B cell (primary cell): Measurements from ENCODE around the gene CALM3. TPM values are rescaled to one million over a fixed set of nuclear protein-coding genes. Genes with fewer than 3 reads are reported as not detected.

Experiments used
- ATAC-seq: fragments of 200-7000 bp; cut with Tn5 transposase; one replicate; pipeline ENCODE4 v1.10.0; 2021; ENCODE audit warnings: low read depth, mild to moderate bottlenecking, moderate number of reproducible peaks, moderate library complexity
- CTCF ChIA-PET: fragments of 350-600 bp; sonication (Branson Sonifier 250); formaldehyde crosslinking; loops from one replicate; lab custom pipeline; 2021; ENCODE audit warnings: antibody characterized with exemption, inconsistent platforms; lab: Charles Lee
- POLR2A ChIA-PET: fragments of 350-600 bp; sonication (Branson Sonifier 250); formaldehyde crosslinking; loops from one replicate; lab custom pipeline; 2021; ENCODE audit warnings: antibody characterized with exemption; lab: Charles Lee
- DNase-seq: peaks from one replicate; pipeline ENCODE4 v3.0.0; 2013
- H2AFZ ChIP-seq: 2 replicates; pipeline ENCODE4 v1.6.1; 2012; ENCODE audit warnings: mild to moderate bottlenecking, low read depth, low read length; ENCODE audit not compliant: insufficient read depth, poor library complexity, severe bottlenecking
- H3K27ac ChIP-seq, 2 donors: 1 replicate in 1 of 2; 2 replicates in 1 of 2; pipeline ENCODE4 v1.5.1; 2012 to 2013; ENCODE audit warnings: low read length in 2 of 2, mild to moderate bottlenecking in 2 of 2, moderate library complexity in 1 of 2
- H3K27me3 ChIP-seq, 4 experiments: fragments of 200-600 bp in 1 of 4; sonication (generic) in 1 of 4; replicated peaks in 1 of 4; 1 replicate in 2 of 4; 2 replicates in 2 of 4; pipeline versions ENCODE4 v1.6.1 to v1.7.0; 2013 to 2016; ENCODE audit warnings: low read length in 3 of 4, mild to moderate bottlenecking in 2 of 4, mixed read lengths in 1 of 4, moderate library complexity in 1 of 4; ENCODE audit not compliant: insufficient read depth in 4 of 4, control insufficient read depth in 3 of 4; ENCODE audit errors: control extremely low read depth in 1 of 4
- H3K36me3 ChIP-seq, 2 experiments: replicated peaks in 1 of 2; 1 replicate in 1 of 2; 2 replicates in 1 of 2; pipeline versions ENCODE4 v1.6.1 to v1.7.1; 2013; ENCODE audit warnings: low read length in 1 of 2; ENCODE audit not compliant: insufficient read depth in 2 of 2, control insufficient read depth in 1 of 2; ENCODE audit errors: control extremely low read depth in 1 of 2, extremely low read depth in 1 of 2
- H3K4me1 ChIP-seq, 2 donors: fragments of 200-600 bp in 1 of 2; sonication (generic) in 1 of 2; 1 replicate in 1 of 2; 2 replicates in 1 of 2; pipeline versions ENCODE4 v1.5.1 to v1.6.1; 2013 to 2017; ENCODE audit warnings: low read length in 2 of 2; ENCODE audit not compliant: control insufficient read depth in 2 of 2, insufficient read depth in 2 of 2
- H3K4me2 ChIP-seq: replicated peaks from 2 replicates; pipeline ENCODE3; 2012; ENCODE audit warnings: mild to moderate bottlenecking, low read depth, low read length; ENCODE audit not compliant: poor library complexity, severe bottlenecking
- H3K4me3 ChIP-seq, 5 experiments: fragments of 200-600 bp in 1 of 5; sonication (generic) in 1 of 5; 1 replicate in 3 of 5; 2 replicates in 2 of 5; pipeline versions ENCODE4 v1.5.1 to v1.7.0; 2011 to 2016; ENCODE audit warnings: low read length in 4 of 5, mild to moderate bottlenecking in 4 of 5, low read depth in 2 of 5, control low read depth in 1 of 5, moderate library complexity in 1 of 5; ENCODE audit not compliant: insufficient read depth in 1 of 5; ENCODE audit errors: control extremely low read depth in 1 of 5, extremely low read depth in 1 of 5
- H3K79me2 ChIP-seq: fragments of 200-600 bp; sonication (generic); one replicate; pipeline ENCODE4 v1.6.0; 2016; ENCODE audit warnings: low read length; ENCODE audit not compliant: control insufficient read depth, insufficient read depth
- H3K9ac ChIP-seq: fragments of 200-600 bp; sonication (generic); 2 replicates; pipeline ENCODE4 v1.6.1; 2017; ENCODE audit warnings: mild to moderate bottlenecking, low read length, moderate library complexity
- H3K9me3 ChIP-seq, 3 donors: one replicate each; pipeline versions ENCODE4 v1.6.1 to v1.7.1; 2013; ENCODE audit warnings: low read length in 2 of 3; ENCODE audit not compliant: control insufficient read depth in 2 of 3, insufficient read depth in 1 of 3; ENCODE audit errors: control extremely low read depth in 1 of 3
- H4K20me1 ChIP-seq: 2 replicates; pipeline ENCODE4 v1.6.0; 2012; ENCODE audit warnings: mild to moderate bottlenecking, low read length; ENCODE audit not compliant: insufficient read depth, control insufficient read depth, poor library complexity, severe bottlenecking
- H3K27ac Mint-ChIP-seq: one replicate; pipeline ENCODE4 v1.8.0; 2021; ENCODE audit warnings: mixed read lengths
- H3K27me3 Mint-ChIP-seq: one replicate; pipeline ENCODE4 v1.8.0; 2021; ENCODE audit warnings: mixed read lengths
- H3K4me1 Mint-ChIP-seq: one replicate; pipeline ENCODE4 v1.8.0; 2021; ENCODE audit warnings: mixed read lengths
- H3K4me3 Mint-ChIP-seq: one replicate; pipeline ENCODE4 v1.8.0; 2021; ENCODE audit warnings: mixed read lengths
- H3K9me3 Mint-ChIP-seq: one replicate; pipeline ENCODE4 v1.8.0; 2022; ENCODE audit warnings: mixed read lengths; ENCODE audit not compliant: insufficient read depth
- CTCF ChIP-seq: fragments of 200-600 bp; IDR thresholded peaks from one replicate; pipeline ENCODE4 v1.8.0; 2022; ENCODE audit warnings: antibody characterized with exemption, mild to moderate bottlenecking
- EZH2 ChIP-seq: IDR thresholded peaks from 2 replicates; pipeline ENCODE4 v1.6.1; 2012; ENCODE audit warnings: borderline replicate concordance, low read depth, mild to moderate bottlenecking, moderate library complexity, low read length; ENCODE audit not compliant: insufficient read depth, poor library complexity, severe bottlenecking
- WGBS: methylation state at CpG from one replicate; pipeline ENCODE4 v1.1.5; 2013; ENCODE audit warnings: missing lambda C conversion rate; ENCODE audit not compliant: insufficient coverage; 5-methylcytosine and 5-hydroxymethylcytosine counted together
- intact Hi-C: fragments of 100-400 bp; cut with micrococcal nuclease; formaldehyde crosslinking; loops from one replicate; pipeline ENCODE4 v1.10.0; 2022
- polyA plus RNA-seq: library from polyadenylated mRNA; depleted of rRNA; stranded (reverse); fragments of >200 nt; gene quantifications from 2 replicates; pipeline ENCODE4 v1.2.3, GENCODE V29; 2012
- total RNA-seq, 2 donors: library from RNA; stranded (reverse); fragments of 120-200 nt in 1 of 2; gene quantifications; 1 replicate in 1 of 2; 2 replicates in 1 of 2; pipeline versions ENCODE4 v1.2.3 to v1.2.4, GENCODE V29; 2013 to 2022

Gene CALM3
- total and polyA plus RNA-seq, 2 donors (not counting 1 experiment from before 2014, with no cell fraction given), result 99.0 to 99.3 TPM

- DNase-seq (no peak), ATAC-seq (no peak)
- H4K20me1 ChIP-seq, result no peaks in the 10 kb centered on the region
- H3K9me3 ChIP-seq, result peaks cover 0 to 26% (median 14%) of the 10 kb centered on the region in 3 donors
- no peaks in the 10 kb centered on the region for H3K36me3 ChIP-seq
- TF ChIP-seq EZH2, result no peak
- no peak for TF ChIP-seq CTCF
- no peak overlapping the region for H3K9ac ChIP-seq
- no peak overlapping the region for H3K27ac ChIP-seq
- no peak overlapping the region for H3K4me3 ChIP-seq
- H3K4me1 ChIP-seq, result peaks cover 6 to 8% of the 10 kb centered on the region in 2 donors
- no peak overlapping the region for H3K4me3 Mint-ChIP-seq
- H2AFZ ChIP-seq, result no peak overlapping the region
- no peak overlapping the region for H3K4me2 ChIP-seq
- 29% methylated on average over 144 of the region's 144 CpGs for WGBS
- H3K79me2 ChIP-seq, result no peaks in the 10 kb centered on the region
- POLR2A ChIA-PET, result no interaction called here
- no peak overlapping the region for H3K27ac Mint-ChIP-seq
- peaks cover 0 to 61% (median 24%) of the 10 kb centered on the region in 4 experiments for H3K27me3 ChIP-seq
- intact Hi-C loops, result no loop called here
- H3K4me1 Mint-ChIP-seq, result peaks cover 8% of the 10 kb centered on the region
- CTCF ChIA-PET, result no interaction called here
- peaks cover 57% of the 10 kb centered on the region for H3K27me3 Mint-ChIP-seq
- no peaks in the 10 kb centered on the region for H3K9me3 Mint-ChIP-seq
Observed at GRCh38 chr19:46648961-46649960, 48.1 kb downstream of the CALM3 start.

GRCh38 chr19:46650445-46650844 lies 49.3 kb downstream of the CALM3 start:
- Histone ChIP-seq H3K9me3 (peaks cover 0 to 26% (median 14%) of the 10 kb centered on the region in 3 donors), H4K20me1 (no peaks in the 10 kb centered on the region), H3K4me2 (no peak overlapping the region), H3K27me3 (peaks cover 0 to 58% (median 24%) of the 10 kb centered on the region in 4 experiments), H3K79me2 (no peaks in the 10 kb centered on the region), H3K4me3 (no peak overlapping the region), H3K36me3 (no peaks in the 10 kb centered on the region), H3K9ac (no peak overlapping the region), H3K4me1 (peaks cover 8 to 9% of the 10 kb centered on the region in 2 donors), H2AFZ (no peak overlapping the region), H3K27ac (no peak overlapping the region)
- TF ChIP-seq CTCF (no peak), EZH2 (no peak)
- 98% methylated on average over 4 of the region's 7 CpGs for WGBS
- H3K9me3 Mint-ChIP-seq, result no peaks in the 10 kb centered on the region
- H3K4me3 Mint-ChIP-seq, result no peak overlapping the region
- no peak overlapping the region for H3K27ac Mint-ChIP-seq
- intact Hi-C loops, result no loop called here
- peaks cover 8% of the 10 kb centered on the region for H3K4me1 Mint-ChIP-seq
- peaks cover 59% of the 10 kb centered on the region for H3K27me3 Mint-ChIP-seq
- POLR2A ChIA-PET, result no interaction called here
- CTCF ChIA-PET, result no interaction called here
- DNase-seq, result no peak
- ATAC-seq, result no peak
